Transverse colon (tissue), 4 donors: Measurements from ENCODE around the gene TALDO1. TPM values are rescaled to one million over a fixed set of nuclear protein-coding genes. Genes with fewer than 3 reads are reported as not detected.
"Not testable (repeated sequence)": the region's sequence is repeated elsewhere in the genome, so short reads cannot be mapped to it uniquely, and the experiment has no call there.

Source experiments
- DNase-seq: peaks from one replicate; pipeline ENCODE4 v3.0.0-alpha.2; 2019
- H3K27ac ChIP-seq, 4 donors: fragments of 200-600 bp; sonication (generic); 2 replicates each; pipeline ENCODE4 v1.5.1; 2016 to 2018; ENCODE audit warnings: inconsistent platforms in 4 of 4
- H3K27me3 ChIP-seq: fragments of 200-600 bp; sonication (generic); 2 replicates; pipeline ENCODE4 v1.5.1; 2017; ENCODE audit warnings: inconsistent platforms
- H3K36me3 ChIP-seq, 4 donors: fragments of 200-600 bp; sonication (generic); 2 replicates each; pipeline ENCODE4 v1.5.1; 2017 to 2019; ENCODE audit warnings: inconsistent platforms in 4 of 4
- H3K4me1 ChIP-seq, 4 donors: fragments of 200-600 bp; sonication (generic); 2 replicates each; pipeline ENCODE4 v1.5.1; 2017 to 2020; ENCODE audit warnings: inconsistent platforms in 4 of 4
- H3K4me3 ChIP-seq, 4 donors: fragments of 200-600 bp; sonication (generic); 1 replicate in 1 of 4; 2 replicates in 3 of 4; pipeline versions ENCODE4 v1.5.1 to v1.6.1; 2017 to 2019; ENCODE audit warnings: inconsistent platforms in 4 of 4
- H3K9me3 ChIP-seq, 2 donors: fragments of 200-600 bp; sonication (generic); 2 replicates each; pipeline ENCODE4 v1.5.1; 2017 to 2019; ENCODE audit warnings: inconsistent platforms in 2 of 2
- CTCF ChIP-seq, 5 experiments: fragments of 200-600 bp in 3 of 5; fragments of 450-650 bp in 2 of 5; sonication (generic) in 3 of 5; IDR thresholded peaks; 1 replicate in 2 of 5; 2 replicates in 3 of 5; pipeline ENCODE4 v1.5.1; 2016 to 2017; ENCODE audit warnings: antibody characterized with exemption in 5 of 5, inconsistent platforms in 3 of 5, mild to moderate bottlenecking in 2 of 5, moderate library complexity in 1 of 5
- EP300 ChIP-seq: sonication (generic); formaldehyde crosslinking; IDR thresholded peaks from one replicate; pipeline ENCODE4 v1.6.1; 2017; ENCODE audit warnings: antibody characterized with exemption, low read depth
- POLR2A ChIP-seq: fragments of 450-650 bp; IDR thresholded peaks from one replicate; pipeline ENCODE4 v1.6.1; 2016; ENCODE audit warnings: antibody characterized with exemption, mild to moderate bottlenecking, moderate library complexity
- POLR2AphosphoS5 ChIP-seq, 3 donors: sonication (generic); formaldehyde crosslinking; IDR thresholded peaks; one replicate each; pipeline ENCODE4 v1.6.1; 2016; ENCODE audit warnings: antibody characterized with exemption in 3 of 3
- WGBS, 2 donors: methylation state at CpG; one replicate each; pipeline ENCODE4 v1.1.5; 2018; ENCODE audit warnings: low coverage in 1 of 2; 5-methylcytosine and 5-hydroxymethylcytosine counted together
- in situ Hi-C, 4 donors: fragments of 200-750 bp; cut with MboI; loops; one replicate each; pipeline versions ENCODE4 v1.15.0 to v1.15.1; 2017; ENCODE audit warnings: low sequenced_read_pairs in 3 of 4, low pct_ligation_motif_present in 1 of 4, low pct_unique_long_range_greater_than_20kb in 1 of 4
- intact Hi-C: fragments of 100-400 bp; cut with DNase I; formaldehyde crosslinking; loops from one replicate; pipeline ENCODE4 v1.15.1; 2023; ENCODE audit warnings: low total_unique reads
- total RNA-seq, 4 donors: library from RNA; depleted of rRNA; stranded (reverse); fragments of >200 nt; gene quantifications; one replicate each; pipeline ENCODE4 v1.1.0, GENCODE V29; 2016

TALDO1 gene
- total RNA-seq, 4 donors from 2014 or later, result 124 to 164 (median 141) TPM

GRCh38 chr11:737366-737765, 9.9 kb upstream of the TALDO1 start:
- no peak overlapping the region for H3K4me3 ChIP-seq
- intact Hi-C loops, result no loop called here
- WGBS, 2 donors, result 50% methylated on average over 11 of the region's 11 CpGs; no CpG with 5 or more reads in 1 of the 2 donors
- no peaks in the 10 kb centered on the region for H3K36me3 ChIP-seq
- H3K4me1 ChIP-seq, result peaks cover 0 to 3% (median 0%) of the 10 kb centered on the region in 4 donors
- peaks cover 20% of the 10 kb centered on the region for H3K27me3 ChIP-seq
- in situ Hi-C loops, result no loop called here
- TF ChIP-seq POLR2A (no peak), CTCF (IDR thresholded peaks at IDR 0.05) (no peak), POLR2AphosphoS5 (IDR thresholded peaks at IDR 0.05) (no peak), EP300 (no peak)
- H3K27ac ChIP-seq, result no peak overlapping the region
- no peaks in the 10 kb centered on the region for H3K9me3 ChIP-seq
- no peak for DNase-seq

GRCh38 chr11:737899-738298, 9.4 kb upstream of the TALDO1 start:
- H3K4me1 ChIP-seq, in situ Hi-C loops, DNase-seq, H3K4me3 ChIP-seq, H3K27ac ChIP-seq, intact Hi-C loops, H3K36me3 ChIP-seq, H3K9me3 ChIP-seq: not testable (repeated sequence)
- WGBS, 2 donors, result 47 to 48% methylated on average over 2 to 10 of the region's 10 CpGs
- H3K27me3 ChIP-seq, result peaks cover 20% of the 10 kb centered on the region

GRCh38 chr11:742156-742546, 5.1 kb upstream of the TALDO1 start:
- no peak overlapping the region for H3K4me3 ChIP-seq
- no peak for DNase-seq
- in situ Hi-C loops (no loop called here), intact Hi-C loops (no loop called here)
- no peak overlapping the region for H3K27ac ChIP-seq
- H3K4me1 ChIP-seq, result peaks cover 0 to 10% (median 4%) of the 10 kb centered on the region in 4 donors
- no peak for TF ChIP-seq POLR2A
- TF ChIP-seq CTCF (IDR thresholded peaks at IDR 0.05), result no peak
- TF ChIP-seq EP300, result no peak
- TF ChIP-seq POLR2AphosphoS5 (IDR thresholded peaks at IDR 0.05), result no peak
- no peaks in the 10 kb centered on the region for H3K36me3 ChIP-seq
- H3K27me3 ChIP-seq, result peaks cover 14% of the 10 kb centered on the region
- 74% methylated on average over 3 of the region's 3 CpGs; no CpG with 5 or more reads in 1 of the 2 donors for WGBS, 2 donors
- no peaks in the 10 kb centered on the region for H3K9me3 ChIP-seq

- Histone ChIP-seq H3K36me3 (no peaks in the 10 kb centered on the region), H3K9me3 (no peaks in the 10 kb centered on the region), H3K27ac (no peak overlapping the region), H3K27me3 (peaks cover 9% of the 10 kb centered on the region), H3K4me1 (peaks cover 0 to 8% (median 3%) of the 10 kb centered on the region in 4 donors), H3K4me3 (no peak overlapping the region)
- TF ChIP-seq POLR2A, result no peak
- TF ChIP-seq CTCF (IDR thresholded peaks at IDR 0.05), result no peak
- TF ChIP-seq POLR2AphosphoS5 (IDR thresholded peaks at IDR 0.05), result no peak
- no peak for TF ChIP-seq EP300
- no peak for DNase-seq
- WGBS, 2 donors, result 90 to 100% methylated on average over 2 to 4 of the region's 4 CpGs
- intact Hi-C loops (no loop called here), in situ Hi-C loops (no loop called here)
These were observed 4.6 kb upstream of the TALDO1 start for GRCh38 chr11:742571-743201.

- Histone ChIP-seq H3K4me1 (peaks cover 10 to 33% (median 27%) of the 10 kb centered on the region in 4 donors), H3K36me3 (no peaks in the 10 kb centered on the region), H3K27me3 (no peaks in the 10 kb centered on the region), H3K4me3 (no peak overlapping the region), H3K27ac (no peak overlapping the region), H3K9me3 (no peaks in the 10 kb centered on the region)
- in situ Hi-C loops, result no loop called here
- 0 to 34% methylated on average over 1 of the region's 1 CpG for WGBS, 2 donors
- intact Hi-C loops, result no loop called here
- no peak for DNase-seq
- no peak for TF ChIP-seq POLR2AphosphoS5 (IDR thresholded peaks at IDR 0.05)
- no peak for TF ChIP-seq POLR2A
- TF ChIP-seq EP300, result no peak
- TF ChIP-seq CTCF (IDR thresholded peaks at IDR 0.05), result no peak
These were observed 1.8 kb upstream of the TALDO1 start for GRCh38 chr11:745428-745827.
